ENCODE data around the gene UNC13C. TPM values are rescaled to one million over a fixed set of nuclear protein-coding genes. Genes with fewer than 3 reads are reported as not detected.

The UNC13C gene
- under 0.01 TPM in 1 of 2 replicates, not detected in the other for total RNA-seq

GRCh38 chr15:53978253-53978906 lies at the start of gene UNC13C:
Gene UNC13C, plus strand, starts transcription at chr15:53978441. Its CDS starts 34,463 bp downstream, at chr15:54012904.

Other genes starting within 250 kb of the UNC13C start
- 0.19 TPM in 1 of 2 replicates, not detected in the other for gene WDR72, start 218.8 kb upstream of the UNC13C start, total RNA-seq

Measured in hair follicular keratinocyte (primary cell).